Activated CD4-positive, alpha-beta T cell treated with anti-CD3 and anti-CD28 coated beads for 24 hours (primary cell): ENCODE results near the gene HSPB8.

ENCODE experiments used
- DNase-seq, 2 donors: peaks; one replicate each; pipeline ENCODE4 v3.0.0-alpha.2; 2020; ENCODE audit warnings: low read depth in 2 of 2

HSPB8 gene, protein sequence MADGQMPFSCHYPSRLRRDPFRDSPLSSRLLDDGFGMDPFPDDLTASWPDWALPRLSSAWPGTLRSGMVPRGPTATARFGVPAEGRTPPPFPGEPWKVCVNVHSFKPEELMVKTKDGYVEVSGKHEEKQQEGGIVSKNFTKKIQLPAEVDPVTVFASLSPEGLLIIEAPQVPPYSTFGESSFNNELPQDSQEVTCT

DNA sequence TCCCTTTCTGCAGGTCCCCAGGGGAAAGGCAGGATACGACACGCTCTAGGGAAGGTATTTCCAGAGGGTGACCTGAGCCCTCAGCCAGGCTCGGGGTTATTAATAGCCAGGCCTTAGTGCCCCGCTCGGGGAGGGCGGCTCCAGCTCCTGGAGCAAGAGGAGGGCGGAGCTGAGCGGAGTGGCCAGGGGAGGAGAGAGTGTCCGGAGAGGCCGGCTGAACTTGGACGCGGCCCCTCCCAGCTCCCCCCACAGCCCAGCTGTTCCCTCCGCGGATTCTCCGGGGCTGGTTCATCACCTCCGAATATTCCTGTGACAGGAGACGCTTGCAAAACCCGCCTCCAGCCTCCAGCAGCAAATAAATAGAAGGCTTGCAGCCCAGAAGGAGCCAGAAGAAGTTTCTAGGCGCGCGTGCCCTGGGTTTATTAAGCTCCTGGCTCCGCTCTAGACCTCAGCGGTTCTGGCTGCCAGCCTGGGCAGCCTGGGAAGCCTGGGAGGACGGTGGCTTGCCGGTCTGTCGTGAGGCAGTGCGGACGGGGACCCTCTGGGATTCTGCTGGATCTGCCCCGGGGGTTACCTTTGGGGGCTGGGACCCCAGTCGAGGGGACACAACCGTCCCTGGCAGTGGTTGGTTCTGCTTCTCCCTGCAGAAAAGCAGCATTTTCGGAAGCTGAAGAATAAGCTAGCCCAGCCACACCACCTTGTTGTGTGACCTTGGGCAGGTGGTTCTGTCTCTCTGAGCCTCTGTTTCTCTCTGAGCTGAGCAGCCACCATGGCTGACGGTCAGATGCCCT lies at the start of gene HSPB8:
Gene HSPB8, plus strand, starts transcription at position 388 of the 791 bp plus-strand sequence. Its CDS starts 382 bp downstream, at position 770.
- no peak for DNase-seq

DNA sequence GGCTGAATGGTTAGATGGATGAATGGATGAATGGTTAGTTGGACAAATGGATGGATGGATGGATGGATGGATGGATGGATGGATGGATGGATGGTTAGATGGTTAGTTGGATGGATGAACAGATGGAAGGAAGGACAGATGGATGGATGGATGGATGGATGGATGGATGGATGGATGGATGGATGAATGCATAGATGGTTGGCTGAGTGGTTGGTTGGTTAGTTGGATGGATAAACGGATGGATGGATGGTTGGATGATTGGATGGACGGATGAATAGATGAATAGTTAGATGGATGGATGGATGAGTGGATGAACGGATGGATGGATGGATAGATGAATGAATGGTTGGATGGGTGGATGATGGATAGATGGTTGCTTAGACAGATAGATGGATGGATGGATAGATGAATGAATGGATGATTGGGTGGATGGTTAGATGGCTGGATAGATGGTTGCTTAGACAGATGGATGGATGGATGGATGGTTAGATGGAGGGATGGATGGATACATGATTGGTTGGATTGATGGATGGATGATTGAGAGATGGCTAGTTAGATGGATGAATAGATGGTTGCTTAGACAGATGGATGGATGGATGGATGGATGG lies 48.8 kb upstream of the HSPB8 start:
- no peak for DNase-seq

DNA sequence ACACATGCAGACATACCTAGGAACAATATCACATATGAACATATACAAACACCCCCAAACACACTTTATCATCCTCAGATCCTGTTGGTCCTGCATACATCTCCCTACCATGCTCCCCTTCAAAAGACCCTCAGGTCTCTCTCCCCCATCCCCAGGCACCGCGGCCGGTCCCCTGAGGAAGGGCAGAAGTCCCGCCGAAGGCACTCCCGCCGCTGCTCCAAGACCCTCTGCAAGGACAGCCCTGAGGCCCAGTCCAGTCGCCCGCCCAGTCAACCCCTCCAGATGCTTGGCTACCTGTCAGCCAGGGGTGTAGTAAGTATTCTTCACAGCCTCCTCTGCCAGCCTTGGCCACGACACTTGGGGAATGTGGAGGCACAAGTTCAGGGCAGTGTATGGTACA lies 48.2 kb upstream of the HSPB8 start:
- DNase-seq, result no peak

DNA sequence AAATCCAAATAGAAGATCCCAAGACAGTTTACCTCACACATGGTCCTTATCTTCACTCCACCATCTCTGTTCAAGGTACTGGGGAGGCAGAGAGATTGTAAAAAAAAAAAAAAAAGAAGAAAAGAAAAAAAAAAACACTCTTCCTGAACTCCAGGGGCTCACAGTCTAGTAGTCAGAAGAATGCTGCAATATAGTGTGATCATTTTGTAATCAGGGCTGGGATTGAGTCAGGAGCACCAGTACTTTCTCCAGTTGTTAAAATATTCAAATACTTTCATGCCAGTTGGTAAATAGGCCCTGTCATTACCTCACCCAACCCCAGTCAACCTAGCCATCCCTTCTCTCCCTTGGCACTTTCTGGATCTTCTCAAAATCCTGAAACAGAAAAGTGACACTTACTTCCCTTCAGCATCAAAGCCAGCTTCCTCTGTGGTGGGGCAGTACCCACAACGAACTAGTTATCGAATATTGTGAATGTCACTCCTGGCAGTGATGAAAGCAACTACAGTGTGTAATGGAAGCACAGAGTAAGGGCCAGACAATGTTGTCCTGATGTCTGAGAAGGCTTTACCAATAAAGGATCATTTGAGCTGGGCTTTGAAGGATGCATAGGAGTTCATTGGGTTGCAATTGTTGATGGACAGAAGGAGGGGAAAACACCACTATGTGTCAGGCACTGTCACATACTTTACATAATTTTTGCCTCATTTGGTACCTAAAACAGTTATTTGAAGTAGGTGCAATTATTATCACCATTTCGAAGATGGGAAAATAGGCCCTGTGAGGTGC lies 44.3 kb upstream of the HSPB8 start:
- no peak for DNase-seq

DNA sequence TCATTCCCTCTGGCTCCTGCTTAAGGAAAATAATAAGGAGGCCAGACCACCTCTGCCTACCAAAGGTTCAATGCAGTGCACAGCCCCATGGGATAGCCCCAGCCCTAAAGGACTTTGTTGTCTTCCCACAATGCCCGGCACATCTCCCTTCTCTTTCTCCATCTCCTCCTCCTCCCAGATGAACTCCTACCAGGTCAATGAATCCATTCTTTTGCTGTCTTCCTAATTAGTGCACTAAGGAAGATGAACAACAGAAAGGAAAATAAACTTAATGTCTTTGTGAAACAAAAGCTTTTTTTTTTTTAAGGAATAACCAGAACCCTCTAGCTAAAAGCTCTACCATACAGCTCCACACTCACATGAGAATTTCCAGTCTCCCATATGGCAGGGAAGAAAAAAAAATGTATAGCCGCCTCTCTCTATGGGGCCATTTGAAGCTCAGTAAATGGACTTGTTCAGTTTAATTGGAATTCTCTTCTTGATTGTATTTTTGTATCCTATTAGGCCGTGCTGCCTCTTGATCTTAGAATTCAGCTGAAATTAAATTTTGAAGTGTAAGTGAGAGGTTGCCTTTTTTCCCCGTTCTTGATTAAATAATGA lies 41.8 kb upstream of the HSPB8 start:
- DNase-seq, result no peak

DNA sequence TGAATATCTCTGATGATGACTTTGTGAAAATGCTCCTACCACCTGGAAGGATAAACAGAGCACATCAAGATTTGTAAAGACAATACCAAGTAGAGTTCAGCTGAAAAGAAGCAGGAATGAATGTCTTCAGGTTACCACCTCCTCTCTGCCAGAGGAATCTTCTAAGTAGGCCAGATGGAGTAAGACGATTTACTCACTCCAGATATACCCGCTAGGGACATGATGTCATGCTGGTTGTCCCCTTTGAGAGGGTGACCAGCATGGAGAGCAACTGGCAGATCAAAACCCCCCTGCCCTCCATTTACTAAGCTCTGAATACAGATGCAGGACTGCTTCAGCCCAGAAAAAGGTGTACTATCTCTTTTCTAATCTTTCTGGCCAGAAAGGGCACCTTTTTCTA lies 39.3 kb upstream of the HSPB8 start:
- no peak for DNase-seq

DNA sequence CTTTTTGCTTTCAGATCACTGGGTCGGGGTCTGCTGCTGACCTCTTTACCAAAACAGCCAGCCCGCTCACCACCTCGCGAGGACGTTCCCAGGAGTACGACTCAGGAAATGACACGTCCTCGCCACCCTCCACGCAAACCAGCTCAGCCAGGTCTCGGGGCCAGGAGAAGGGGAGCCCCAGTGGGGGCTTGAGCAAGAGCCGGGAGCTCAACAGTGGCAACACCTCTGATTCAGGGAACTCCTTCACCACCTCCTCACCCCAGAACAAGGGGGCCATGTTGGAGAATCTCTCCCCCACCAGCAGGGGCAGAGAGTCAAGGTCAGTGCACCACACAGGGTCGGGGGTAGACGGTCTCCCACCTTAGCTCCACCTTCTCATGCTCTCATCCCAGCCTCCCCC lies 33.4 kb upstream of the HSPB8 start:
- DNase-seq, result no peak

DNA sequence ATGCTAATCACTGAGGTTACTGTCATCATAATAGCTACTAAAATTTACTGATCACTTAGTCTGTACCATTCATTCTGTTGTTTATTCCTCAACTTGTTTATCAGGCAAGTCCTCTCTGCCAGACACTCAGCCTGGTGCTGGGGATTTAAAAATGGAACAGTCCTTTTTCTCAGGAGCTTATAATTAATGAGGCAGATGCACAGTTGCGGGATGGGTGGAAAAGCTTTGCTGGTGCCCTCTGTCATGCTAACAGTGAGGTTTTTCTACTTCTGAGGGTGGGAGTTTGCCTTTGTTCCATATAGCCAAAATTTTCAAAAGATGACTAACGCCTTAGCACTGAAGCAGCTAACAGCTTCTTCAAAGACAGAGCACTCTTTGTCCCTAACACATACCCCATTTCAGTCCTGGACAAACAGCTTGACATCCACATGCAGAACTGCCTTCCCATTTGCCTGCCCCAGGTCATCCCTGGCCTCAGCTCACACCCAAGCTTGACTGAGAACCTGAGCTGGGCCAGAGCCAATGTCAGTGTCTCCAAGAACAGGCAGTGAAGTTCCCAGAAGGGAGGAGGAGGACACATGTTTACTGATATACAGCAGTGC lies 30.8 kb upstream of the HSPB8 start:
- DNase-seq, result no peak

DNA sequence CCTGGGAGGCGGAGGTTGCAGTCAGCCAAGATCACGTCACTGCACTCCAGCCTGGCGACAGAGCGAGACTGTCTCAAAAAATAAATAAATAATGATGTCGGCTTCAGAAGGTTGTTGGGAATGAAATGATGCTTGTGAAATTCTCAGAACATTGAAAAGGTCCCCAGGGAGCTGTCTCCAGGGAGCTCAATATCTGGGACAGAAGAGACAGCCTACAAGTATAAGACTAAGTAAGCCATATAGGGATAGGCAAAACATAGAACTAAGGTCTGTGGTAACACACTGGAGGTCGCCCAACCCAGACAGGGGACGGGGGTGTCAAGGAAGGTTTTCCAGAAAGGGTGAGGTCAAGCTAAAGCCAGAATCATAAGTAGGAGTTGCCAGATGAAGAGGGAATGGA lies 29.5 kb upstream of the HSPB8 start:
- DNase-seq, result no peak

DNA sequence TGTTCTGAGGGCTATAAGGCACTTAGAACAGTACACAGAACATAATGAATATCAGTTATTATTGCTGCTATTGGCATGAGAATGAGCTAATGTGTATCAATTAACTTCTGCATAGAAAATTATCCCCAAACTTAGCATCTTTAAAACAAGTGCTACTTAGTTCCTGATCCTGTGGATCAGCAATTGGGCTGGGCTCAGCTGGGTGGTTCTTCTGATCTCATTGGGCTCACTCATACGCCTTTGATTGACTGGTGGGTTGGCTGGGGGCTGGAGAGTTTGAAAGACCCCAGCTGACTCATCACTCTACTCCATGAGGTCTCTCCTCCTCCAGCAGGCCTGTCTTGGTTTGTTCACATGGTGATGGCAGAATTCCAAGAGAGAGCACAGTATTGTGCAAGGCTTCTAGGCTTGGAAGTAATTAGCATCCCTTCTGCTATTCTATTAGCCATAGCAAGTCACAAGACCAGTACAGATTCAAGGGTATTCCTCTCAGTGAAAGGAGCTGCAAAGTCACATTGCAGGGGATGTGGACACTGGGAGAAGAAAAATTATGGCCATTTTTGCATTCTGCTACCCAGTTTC lies 27.2 kb upstream of the HSPB8 start:
- no peak for DNase-seq

DNA sequence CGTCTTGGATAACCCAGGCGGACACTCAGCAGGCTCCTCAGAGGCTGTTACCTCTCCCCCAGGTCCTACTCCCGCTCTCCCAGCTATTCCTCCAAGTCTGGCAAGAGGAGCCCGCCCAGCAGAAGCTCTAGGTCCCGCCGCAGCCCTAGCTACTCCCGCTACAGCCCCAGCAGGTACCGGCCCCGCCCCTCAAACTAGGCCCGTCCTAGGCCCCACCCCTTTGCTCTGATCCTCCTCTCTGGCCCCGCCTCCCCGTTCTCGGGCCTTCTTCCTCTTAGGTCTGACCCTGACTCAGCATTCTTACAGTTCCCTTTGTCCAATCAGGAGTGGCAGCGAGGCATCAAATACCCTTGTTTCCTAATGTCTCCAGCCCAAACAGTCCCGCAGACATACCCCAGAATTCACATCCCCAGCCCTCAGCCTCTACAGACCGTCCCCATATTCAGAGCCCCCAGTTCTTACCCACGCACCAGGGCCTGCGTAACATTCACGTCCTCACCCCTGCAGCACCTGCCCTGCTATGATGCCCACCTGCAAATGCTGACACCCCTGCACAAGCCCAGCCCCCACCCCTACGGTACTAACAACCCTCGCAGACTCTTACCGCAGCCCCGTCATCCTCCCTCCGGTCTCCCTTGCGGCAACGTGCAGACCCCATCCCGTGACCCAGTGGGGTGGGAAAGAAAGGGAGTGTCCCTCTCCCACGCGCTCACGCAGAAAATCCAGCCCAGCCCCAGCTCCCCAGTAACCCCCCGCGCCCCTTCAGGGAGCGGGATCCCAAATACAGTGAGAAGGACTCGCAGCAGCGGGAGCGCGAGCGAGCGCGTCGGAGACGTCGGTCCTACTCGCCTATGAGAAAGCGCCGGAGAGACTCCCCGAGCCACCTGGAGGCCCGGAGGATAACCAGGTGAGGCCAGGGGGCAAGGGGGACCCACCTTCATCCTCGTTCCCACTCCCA lies 25.0 kb upstream of the HSPB8 start:
- no peak for DNase-seq

DNA sequence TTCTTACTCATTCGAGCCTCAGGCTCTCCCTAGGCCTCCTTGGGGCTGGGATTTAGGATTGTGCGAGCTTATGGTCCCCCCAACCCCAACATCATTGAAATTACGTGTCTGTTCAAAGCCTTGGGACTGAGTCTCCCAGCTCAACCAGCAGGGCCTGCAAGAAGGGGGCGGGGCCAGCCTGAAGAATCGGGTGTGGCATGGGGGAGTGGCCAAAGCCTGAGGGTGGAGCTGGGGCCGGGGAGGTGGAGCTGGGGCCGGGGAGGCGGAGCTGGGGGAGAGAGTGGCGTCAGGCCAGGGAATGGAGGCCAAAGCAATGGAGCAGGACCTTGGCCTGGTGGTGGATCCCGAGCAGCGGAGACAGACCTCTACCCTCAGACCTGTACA lies 24.3 kb upstream of the HSPB8 start:
- no peak for DNase-seq

DNA sequence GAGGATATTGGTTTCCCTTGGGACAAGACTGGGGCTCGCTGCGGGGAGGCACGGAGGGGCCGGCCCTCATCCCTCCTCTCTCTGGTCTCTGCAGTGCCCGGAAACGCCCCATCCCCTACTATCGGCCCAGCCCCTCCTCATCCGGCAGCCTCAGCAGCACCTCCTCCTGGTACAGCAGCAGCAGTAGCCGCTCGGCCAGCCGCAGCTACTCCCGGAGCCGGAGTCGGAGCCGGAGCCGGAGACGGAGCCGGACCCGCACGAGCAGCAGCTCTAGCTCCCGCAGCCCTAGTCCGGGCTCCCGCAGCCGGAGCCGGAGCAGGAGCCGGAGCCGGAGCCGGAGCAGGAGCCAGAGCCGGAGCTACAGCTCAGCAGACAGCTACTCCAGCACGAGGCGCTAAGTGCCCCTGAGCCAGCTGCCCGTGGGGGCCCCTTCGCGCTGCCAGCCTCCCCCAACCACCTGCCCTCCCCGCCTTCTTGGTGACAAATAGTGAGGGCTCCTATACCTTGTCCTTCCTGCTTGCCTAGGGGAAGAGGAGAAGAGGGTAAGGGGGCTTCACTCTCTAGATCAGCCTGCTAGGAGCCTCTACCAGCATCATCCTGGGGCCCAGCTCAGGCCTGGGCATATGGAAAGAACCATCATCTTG lies 22.2 kb upstream of the HSPB8 start:
- DNase-seq, result no peak

DNA sequence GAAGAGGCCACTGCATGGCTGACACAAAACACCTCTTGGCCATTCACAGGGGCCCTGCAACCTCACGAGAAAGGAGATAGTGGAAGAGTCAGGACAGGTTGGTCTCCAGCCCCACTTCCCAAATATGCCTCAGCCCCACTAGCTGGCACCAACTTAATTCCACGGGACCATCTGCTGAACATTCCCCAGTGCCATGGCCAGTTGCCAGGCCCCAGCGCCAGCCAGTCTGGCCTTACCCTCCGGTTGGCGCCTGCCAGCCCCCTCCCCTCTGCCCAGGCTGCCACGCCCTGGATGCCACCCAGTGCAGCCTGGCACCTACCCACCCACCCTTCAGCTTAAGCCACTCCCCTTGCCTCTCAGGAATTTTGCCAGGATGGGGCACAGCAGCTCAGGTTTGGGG lies 21.2 kb upstream of the HSPB8 start:
- DNase-seq, result no peak

DNA sequence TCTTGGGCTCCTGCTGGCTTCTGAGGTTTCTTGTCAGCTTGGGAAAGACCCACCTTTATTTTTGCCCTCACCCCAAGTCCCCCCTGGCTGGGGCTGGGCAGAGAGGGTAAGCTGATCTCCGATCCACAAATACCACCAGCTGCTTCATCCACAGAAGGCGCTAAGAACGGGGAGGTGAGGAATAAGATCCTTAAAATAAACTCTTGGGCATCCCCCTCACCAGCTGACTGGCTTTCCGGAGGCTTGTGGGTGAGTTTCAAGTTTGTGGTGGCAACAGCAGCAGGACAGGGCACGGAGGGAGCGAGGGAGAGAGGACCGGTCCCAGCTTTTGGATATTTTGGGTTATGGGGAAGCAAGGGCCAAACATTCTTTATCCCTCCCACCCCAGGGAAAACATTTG lies 20.8 kb upstream of the HSPB8 start:
- no peak for DNase-seq

DNA sequence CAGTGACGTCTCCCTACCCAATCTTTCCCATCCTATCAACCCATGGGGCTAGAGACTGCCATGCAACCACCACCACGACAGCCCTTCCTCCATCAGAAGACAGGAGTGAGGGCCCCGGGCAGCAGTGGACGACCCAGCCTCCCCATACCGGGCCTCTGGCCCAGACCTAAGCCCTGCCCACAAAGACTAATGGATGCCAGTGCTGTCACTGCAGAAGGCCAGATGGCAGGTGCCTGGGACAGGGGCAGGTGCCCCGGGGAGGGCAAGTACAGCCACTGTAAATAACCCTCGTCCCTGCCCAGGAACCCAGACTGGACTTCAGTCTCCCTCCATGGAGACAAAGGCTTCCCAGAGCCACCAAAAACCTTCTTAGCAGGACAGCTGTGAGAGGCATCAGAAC lies 20.3 kb upstream of the HSPB8 start:
- DNase-seq, result no peak

DNA sequence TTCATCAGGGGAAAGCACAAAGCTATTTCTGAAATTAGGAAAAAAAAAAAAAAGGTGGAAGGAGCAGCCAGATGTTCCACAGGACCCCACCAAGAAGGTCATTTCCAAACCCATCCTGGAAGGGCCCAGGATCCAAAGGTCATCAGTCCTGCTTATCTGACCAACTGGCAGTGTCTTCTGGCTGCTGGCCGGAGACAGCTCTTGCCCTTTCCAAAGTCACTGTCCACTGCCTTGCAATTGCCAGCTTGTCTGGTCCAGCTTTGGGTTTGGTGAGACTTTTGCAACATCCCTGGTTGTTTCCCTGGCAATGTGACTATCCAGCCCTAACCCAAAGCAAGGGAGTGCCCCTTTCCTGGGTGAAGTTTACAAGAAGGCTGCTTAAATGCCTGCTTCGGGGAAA lies 18.9 kb upstream of the HSPB8 start:
- no peak for DNase-seq

DNA sequence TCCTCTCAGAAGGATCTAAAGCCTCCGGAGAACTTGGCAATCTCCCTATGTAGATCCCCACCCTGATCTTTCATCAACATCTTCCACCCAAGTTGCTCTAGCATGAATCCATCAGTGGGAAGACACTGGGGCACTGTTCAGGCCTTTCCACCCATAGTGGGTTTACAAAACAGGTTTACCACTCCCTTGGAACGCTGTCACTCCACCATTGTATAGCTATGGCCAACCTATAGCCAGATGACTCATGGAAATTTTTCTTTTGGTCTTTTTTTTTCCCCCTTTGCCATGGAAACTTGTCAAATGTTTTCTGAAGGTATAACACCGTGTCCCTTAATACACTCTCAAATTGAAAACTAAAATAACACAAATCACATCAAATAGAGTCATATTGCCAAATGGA lies 10.8 kb upstream of the HSPB8 start:
- no peak for DNase-seq

DNA sequence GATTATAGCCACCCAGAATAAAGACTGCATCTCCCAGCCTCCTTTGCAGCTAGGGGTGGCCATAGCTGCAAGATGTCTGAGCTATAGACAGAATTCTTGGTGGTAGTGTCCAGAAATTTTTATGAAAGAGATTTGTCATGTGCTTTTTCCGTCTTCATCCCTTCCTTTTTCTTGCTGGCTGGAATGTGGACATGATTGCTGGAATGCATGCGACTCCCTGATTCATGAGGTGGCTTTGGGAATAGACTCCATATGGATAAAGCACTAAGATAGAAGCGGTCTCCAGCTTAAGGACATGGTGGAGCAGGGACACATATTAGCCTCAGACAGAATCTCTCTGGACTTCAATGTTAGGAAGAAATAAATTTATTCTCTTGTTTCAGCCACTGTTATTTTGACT lies 10.0 kb upstream of the HSPB8 start:
- DNase-seq, result no peak

DNA sequence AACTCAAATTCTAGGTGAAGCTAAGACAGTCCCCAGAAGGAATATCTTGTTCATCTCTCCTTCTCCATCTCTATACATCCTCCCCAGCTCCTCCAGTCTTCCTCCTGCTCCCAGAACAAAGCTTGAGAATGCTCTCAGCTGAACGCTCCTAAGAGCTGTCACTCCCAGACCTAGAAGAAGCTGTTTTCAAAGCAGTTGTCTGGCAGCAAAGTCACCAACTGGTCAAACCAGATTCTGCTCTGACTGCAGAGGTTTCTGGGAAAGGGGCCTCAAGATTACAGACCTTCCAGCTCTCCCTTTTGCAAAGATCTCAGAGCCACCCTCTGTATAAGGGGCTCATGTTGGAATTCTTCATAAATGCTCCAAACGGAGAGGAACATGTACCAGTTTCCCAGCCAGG lies 9.6 kb upstream of the HSPB8 start:
- DNase-seq, result no peak
